ENCODE measurements around the gene BTBD2.

The BTBD2 gene

GRCh38 chr19:1947651-1948209 is 67.8 kb downstream of the BTBD2 start:
- peaks cover 74% of the 10 kb centered on the region for H4K20me1 ChIP-seq (ENCODE audit: insufficient read depth, low read length, poor library complexity, severe bottlenecking)
- H3K9me3 ChIP-seq (ENCODE audit: insufficient read depth, low read depth, low read length): no peaks in the 10 kb centered on the region
- no peak overlapping the region for H3K9ac ChIP-seq (ENCODE audit: low read depth, low read length, poor library complexity, severe bottlenecking)
- peaks cover 17% of the 10 kb centered on the region; the same call in 1 of the 2 replicates for H3K36me3 ChIP-seq (ENCODE audit: insufficient read depth, low read length)
- peaks cover 91% of the 10 kb centered on the region for H3K79me2 ChIP-seq (ENCODE audit: insufficient read depth, low read length)
- no peaks in the 10 kb centered on the region for H3F3A ChIP-seq (ENCODE audit: low read depth)
- no peak overlapping the region for H3K4me3 ChIP-seq (ENCODE audit: low read length, poor library complexity, severe bottlenecking)
- peaks cover 17% of the 10 kb centered on the region for H3K4me1 ChIP-seq (ENCODE audit: insufficient read depth, low read length, poor library complexity, severe bottlenecking)
- no peak for TF ChIP-seq EZH2phosphoT487 (IDR thresholded peaks at IDR 0.05; ENCODE audit: borderline replicate concordance)
- TF ChIP-seq, protein P1, sequence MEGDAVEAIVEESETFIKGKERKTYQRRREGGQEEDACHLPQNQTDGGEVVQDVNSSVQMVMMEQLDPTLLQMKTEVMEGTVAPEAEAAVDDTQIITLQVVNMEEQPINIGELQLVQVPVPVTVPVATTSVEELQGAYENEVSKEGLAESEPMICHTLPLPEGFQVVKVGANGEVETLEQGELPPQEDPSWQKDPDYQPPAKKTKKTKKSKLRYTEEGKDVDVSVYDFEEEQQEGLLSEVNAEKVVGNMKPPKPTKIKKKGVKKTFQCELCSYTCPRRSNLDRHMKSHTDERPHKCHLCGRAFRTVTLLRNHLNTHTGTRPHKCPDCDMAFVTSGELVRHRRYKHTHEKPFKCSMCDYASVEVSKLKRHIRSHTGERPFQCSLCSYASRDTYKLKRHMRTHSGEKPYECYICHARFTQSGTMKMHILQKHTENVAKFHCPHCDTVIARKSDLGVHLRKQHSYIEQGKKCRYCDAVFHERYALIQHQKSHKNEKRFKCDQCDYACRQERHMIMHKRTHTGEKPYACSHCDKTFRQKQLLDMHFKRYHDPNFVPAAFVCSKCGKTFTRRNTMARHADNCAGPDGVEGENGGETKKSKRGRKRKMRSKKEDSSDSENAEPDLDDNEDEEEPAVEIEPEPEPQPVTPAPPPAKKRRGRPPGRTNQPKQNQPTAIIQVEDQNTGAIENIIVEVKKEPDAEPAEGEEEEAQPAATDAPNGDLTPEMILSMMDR (conservative IDR thresholded peaks at IDR 0.05; ENCODE audit: low read length): no peak
- no peaks in the 10 kb centered on the region for H3K27me3 ChIP-seq (ENCODE audit: insufficient read depth, low read length, poor library complexity, severe bottlenecking)
- no peak overlapping the region for H2AFZ ChIP-seq (ENCODE audit: low read length)
- no peak overlapping the region for H3K4me2 ChIP-seq (ENCODE audit: low read depth, low read length, poor library complexity, severe bottlenecking)
- no peaks in the 10 kb centered on the region for H3K9me2 ChIP-seq (replicated peaks; ENCODE audit: low read depth, low read length)

DNA sequence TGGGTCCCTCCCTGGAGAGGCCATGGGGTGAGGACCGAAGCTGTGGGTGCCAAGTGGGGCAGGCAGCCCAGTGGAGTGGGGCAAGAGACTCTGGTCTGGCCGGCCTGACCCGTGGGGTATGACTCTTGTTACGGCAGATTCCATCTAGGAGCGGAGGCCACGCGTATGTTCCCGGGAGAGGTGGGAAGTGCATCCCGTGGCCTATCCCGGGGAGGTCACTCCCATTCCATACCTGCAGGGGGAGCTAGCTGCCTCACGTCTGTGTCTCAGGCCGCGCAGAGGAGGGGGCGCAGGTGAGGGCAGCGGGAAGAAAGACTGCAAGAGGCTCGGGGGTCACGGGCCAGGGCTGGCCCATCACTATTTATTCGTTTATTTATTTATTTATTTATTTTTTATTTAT is 69.6 kb downstream of the BTBD2 start:
- no peaks in the 10 kb centered on the region; the same call in 1 of the 2 replicates for H3F3A ChIP-seq (ENCODE audit: low read depth)
- H3K4me2 ChIP-seq (ENCODE audit: low read depth, low read length, poor library complexity, severe bottlenecking): no peak overlapping the region
- H3K9me2 ChIP-seq (replicated peaks; ENCODE audit: low read depth, low read length): no peaks in the 10 kb centered on the region
- H3K9ac ChIP-seq (ENCODE audit: low read depth, low read length, poor library complexity, severe bottlenecking): no peak overlapping the region
- no peak overlapping the region for H3K4me3 ChIP-seq (ENCODE audit: low read length, poor library complexity, severe bottlenecking)
- peaks cover 17% of the 10 kb centered on the region for H3K4me1 ChIP-seq (ENCODE audit: insufficient read depth, low read length, poor library complexity, severe bottlenecking)
- peaks cover 7% of the 10 kb centered on the region; the same call in 1 of the 2 replicates for H3K36me3 ChIP-seq (ENCODE audit: insufficient read depth, low read length)
- H4K20me1 ChIP-seq (ENCODE audit: insufficient read depth, low read length, poor library complexity, severe bottlenecking): peaks cover 80% of the 10 kb centered on the region
- H3K9me3 ChIP-seq (ENCODE audit: insufficient read depth, low read depth, low read length): no peaks in the 10 kb centered on the region
- H2AFZ ChIP-seq (ENCODE audit: low read length): no peak overlapping the region
- H3K27me3 ChIP-seq (ENCODE audit: insufficient read depth, low read length, poor library complexity, severe bottlenecking): no peaks in the 10 kb centered on the region
- TF ChIP-seq, protein P1 (conservative IDR thresholded peaks at IDR 0.05; ENCODE audit: low read length): peak; percentile 70
- TF ChIP-seq EZH2phosphoT487 (IDR thresholded peaks at IDR 0.05; ENCODE audit: borderline replicate concordance): no peak
- peaks cover 89% of the 10 kb centered on the region for H3K79me2 ChIP-seq (ENCODE audit: insufficient read depth, low read length)

- H3K79me2 ChIP-seq (ENCODE audit: insufficient read depth, low read length): peaks cover 87% of the 10 kb centered on the region
- no peaks in the 10 kb centered on the region for H3K9me2 ChIP-seq (replicated peaks; ENCODE audit: low read depth, low read length)
- no peak overlapping the region for H3K4me3 ChIP-seq (ENCODE audit: low read length, poor library complexity, severe bottlenecking)
- H4K20me1 ChIP-seq (ENCODE audit: insufficient read depth, low read length, poor library complexity, severe bottlenecking): peaks cover 74% of the 10 kb centered on the region
- no peak for TF ChIP-seq EZH2phosphoT487 (IDR thresholded peaks at IDR 0.05; ENCODE audit: borderline replicate concordance)
- TF ChIP-seq, protein P1 (conservative IDR thresholded peaks at IDR 0.05; ENCODE audit: low read length): no peak
- no peaks in the 10 kb centered on the region; the same call in 1 of the 2 replicates for H3F3A ChIP-seq (ENCODE audit: low read depth)
- peaks cover 20% of the 10 kb centered on the region for H3K4me1 ChIP-seq (ENCODE audit: insufficient read depth, low read length, poor library complexity, severe bottlenecking)
- no peak overlapping the region for H3K9ac ChIP-seq (ENCODE audit: low read depth, low read length, poor library complexity, severe bottlenecking)
- no peaks in the 10 kb centered on the region for H3K27me3 ChIP-seq (ENCODE audit: insufficient read depth, low read length, poor library complexity, severe bottlenecking)
- no peaks in the 10 kb centered on the region for H3K36me3 ChIP-seq (ENCODE audit: insufficient read depth, low read length)
- H3K9me3 ChIP-seq (ENCODE audit: insufficient read depth, low read depth, low read length): no peaks in the 10 kb centered on the region
- no peak overlapping the region for H2AFZ ChIP-seq (ENCODE audit: low read length)
- peak overlapping the region; percentile 94 for H3K4me2 ChIP-seq (ENCODE audit: low read depth, low read length, poor library complexity, severe bottlenecking)
Observed at GRCh38 chr19:1944916-1945561, 70.5 kb downstream of the BTBD2 start.

All from Loucy (cell line).